ENCODE results near the gene KRTAP10-1.
"Not testable (repeated sequence)": the region's sequence is repeated elsewhere in the genome, so short reads cannot be mapped to it uniquely, and the experiment has no call there.

KRTAP10-1 gene

GRCh38 chr21:44575307-44576024 lies 35.5 kb upstream of the KRTAP10-1 start:
- no peak overlapping the region for H3K27ac ChIP-seq (ENCODE audit: low read length)
- H3K27me3 ChIP-seq (ENCODE audit: low read depth, low read length): no peaks in the 10 kb centered on the region
- H3K79me2 ChIP-seq (ENCODE audit: low read length): no peaks in the 10 kb centered on the region
- H3K9ac ChIP-seq (ENCODE audit: low read length): no peak overlapping the region
- no peak for TF ChIP-seq EZH2phosphoT487 (IDR thresholded peaks at IDR 0.05; ENCODE audit: low read depth)
- no peak for TF ChIP-seq CTCF (IDR thresholded peaks at IDR 0.05; ENCODE audit: low read depth, low read length)
- no peaks in the 10 kb centered on the region for H4K20me1 ChIP-seq (ENCODE audit: insufficient read depth, low read length)
- no peaks in the 10 kb centered on the region for H3K9me3 ChIP-seq (ENCODE audit: insufficient read depth, low read length)
- no peaks in the 10 kb centered on the region for H3K36me3 ChIP-seq (replicated peaks; ENCODE audit: low read depth, low read length)
- H3K4me2 ChIP-seq (ENCODE audit: low read length): no peak overlapping the region
- no peak overlapping the region for H3K4me3 ChIP-seq (ENCODE audit: low read length)
- no peaks in the 10 kb centered on the region for H3K4me1 ChIP-seq (ENCODE audit: low read length)
- no peak overlapping the region for H2AFZ ChIP-seq (ENCODE audit: low read depth, low read length)

GRCh38 chr21:44574457-44575306 lies 34.7 kb upstream of the KRTAP10-1 start:
- H3K36me3 ChIP-seq (replicated peaks; ENCODE audit: low read depth, low read length): no peaks in the 10 kb centered on the region
- H3K4me3 ChIP-seq (ENCODE audit: low read length): no peak overlapping the region
- no peaks in the 10 kb centered on the region for H4K20me1 ChIP-seq (ENCODE audit: insufficient read depth, low read length)

GRCh38 chr21:44573630-44574456 lies 33.8 kb upstream of the KRTAP10-1 start, which contains the start of gene KRTAP10-4:
Gene KRTAP10-4, plus strand, starts transcription at chr21:44573729. Its CDS starts 30 bp downstream, at chr21:44573759.
- not testable (repeated sequence) for H2AFZ ChIP-seq (ENCODE audit: low read depth, low read length); H4K20me1 ChIP-seq (ENCODE audit: insufficient read depth, low read length); H3K9ac ChIP-seq (ENCODE audit: low read length); H3K27me3 ChIP-seq (ENCODE audit: low read depth, low read length); H3K27ac ChIP-seq (ENCODE audit: low read length); H3K36me3 ChIP-seq (replicated peaks; ENCODE audit: low read depth, low read length); H3K4me3 ChIP-seq (ENCODE audit: low read length); H3K79me2 ChIP-seq (ENCODE audit: low read length); H3K9me3 ChIP-seq (ENCODE audit: insufficient read depth, low read length); H3K4me1 ChIP-seq (ENCODE audit: low read length); H3K4me2 ChIP-seq (ENCODE audit: low read length)

More at GRCh38 chr21:44574457-44575306, 34.7 kb upstream of the KRTAP10-1 start:
- TF ChIP-seq EZH2phosphoT487 (IDR thresholded peaks at IDR 0.05; ENCODE audit: low read depth) (no peak), CTCF (IDR thresholded peaks at IDR 0.05; ENCODE audit: low read depth, low read length) (no peak)
- Histone ChIP-seq H2AFZ (ENCODE audit: low read depth, low read length) (no peak overlapping the region), H3K9me3 (ENCODE audit: insufficient read depth, low read length) (no peaks in the 10 kb centered on the region), H3K4me1 (ENCODE audit: low read length) (no peaks in the 10 kb centered on the region), H3K79me2 (ENCODE audit: low read length) (no peaks in the 10 kb centered on the region), H3K27me3 (ENCODE audit: low read depth, low read length) (no peaks in the 10 kb centered on the region), H3K9ac (ENCODE audit: low read length) (no peak overlapping the region), H3K27ac (ENCODE audit: low read length) (no peak overlapping the region), H3K4me2 (ENCODE audit: low read length) (no peak overlapping the region)

- no peak for TF ChIP-seq CTCF (IDR thresholded peaks at IDR 0.05; ENCODE audit: low read depth, low read length)
- H3K9me3 ChIP-seq (ENCODE audit: insufficient read depth, low read length): no peaks in the 10 kb centered on the region
- no peaks in the 10 kb centered on the region for H3K4me1 ChIP-seq (ENCODE audit: low read length)
- H3K4me3 ChIP-seq (ENCODE audit: low read length): no peak overlapping the region
- no peak overlapping the region for H2AFZ ChIP-seq (ENCODE audit: low read depth, low read length)
- no peaks in the 10 kb centered on the region for H3K27me3 ChIP-seq (ENCODE audit: low read depth, low read length)
- no peak overlapping the region for H3K9ac ChIP-seq (ENCODE audit: low read length)
- H3K79me2 ChIP-seq (ENCODE audit: low read length): no peaks in the 10 kb centered on the region
- no peaks in the 10 kb centered on the region for H3K36me3 ChIP-seq (replicated peaks; ENCODE audit: low read depth, low read length)
- H3K4me2 ChIP-seq (ENCODE audit: low read length): no peak overlapping the region
- no peaks in the 10 kb centered on the region for H4K20me1 ChIP-seq (ENCODE audit: insufficient read depth, low read length)
- H3K27ac ChIP-seq (ENCODE audit: low read length): no peak overlapping the region
Observed at GRCh38 chr21:44572959-44573583, 33.1 kb upstream of the KRTAP10-1 start.
